NCI-H2196 (cell line): ENCODE measurements around the gene SNRNP200.

ENCODE experiments used
- DNase-seq: peaks from one replicate; lab custom pipeline; 2025; ENCODE audit not compliant: unreplicated experiment; lab: John Stamatoyannopoulos, UW

Gene SNRNP200

DNA sequence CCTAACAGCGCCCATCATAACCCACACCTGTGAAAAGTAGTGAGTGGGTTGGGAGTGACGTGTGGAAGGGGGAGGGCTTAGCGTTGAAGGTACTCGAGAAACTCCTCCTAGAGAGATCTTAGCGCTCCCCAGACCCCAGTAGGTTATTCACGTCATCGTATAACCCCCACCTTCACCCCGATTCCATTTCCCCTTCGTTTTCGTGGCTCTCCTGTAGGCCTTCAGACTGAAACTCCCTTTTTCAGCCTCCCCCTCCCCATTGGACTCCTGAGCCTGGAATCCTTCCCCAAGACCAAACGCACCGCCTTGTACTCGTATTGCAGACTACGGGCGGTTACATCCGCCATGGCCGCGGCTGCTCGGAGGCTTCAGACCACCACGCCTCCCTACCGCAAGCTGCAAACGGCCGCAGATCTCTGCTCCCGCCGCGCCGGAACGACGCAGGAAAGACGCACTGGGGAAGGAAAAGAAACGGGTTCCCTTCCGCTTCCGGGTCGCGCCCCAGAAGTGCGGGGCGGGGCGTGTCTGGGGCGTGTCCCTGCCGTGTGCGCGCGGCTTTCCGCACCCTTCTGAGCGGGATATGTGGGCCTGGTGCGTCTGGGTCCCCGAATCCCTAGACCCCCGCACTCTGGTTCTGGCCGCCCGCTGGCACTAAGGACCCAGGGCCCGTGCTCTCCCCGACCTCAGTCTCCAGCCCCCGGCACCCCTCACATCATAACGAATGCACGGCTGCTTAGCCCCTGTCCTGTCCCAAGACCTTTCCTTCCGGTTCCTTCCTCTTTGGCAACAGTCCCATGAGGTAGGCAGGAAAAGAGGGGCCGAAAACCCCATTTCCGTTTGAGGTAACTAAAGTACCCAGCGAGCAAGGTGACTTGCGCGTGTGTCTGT lies at the start of gene SNRNP200:
Gene SNRNP200, minus strand, starts transcription at position 456 of the 888 bp plus-strand sequence. Its CDS starts 109 bp downstream, at position 347.
- DNase-seq, result peak; percentile 90

DNA sequence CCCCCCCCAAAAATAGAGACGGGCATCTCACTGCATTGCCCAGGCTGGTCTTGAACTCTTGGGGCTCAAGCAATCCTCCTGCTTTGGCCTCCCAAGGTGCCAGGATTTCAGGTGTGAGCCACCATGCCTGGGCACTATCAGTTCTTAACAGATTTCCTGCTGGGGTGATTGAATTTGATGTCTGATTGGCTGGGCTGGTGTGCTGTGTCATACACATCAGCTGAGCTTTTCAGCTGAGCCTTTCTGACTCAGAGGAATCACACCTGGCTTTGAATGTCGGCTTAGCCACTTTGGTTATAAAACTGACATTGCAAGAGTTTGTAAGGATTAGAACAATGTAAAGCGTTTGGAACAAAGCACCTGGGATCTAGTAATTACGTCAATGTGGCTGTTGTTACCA lies 49.1 kb upstream of the SNRNP200 start:
- no peak for DNase-seq

DNA sequence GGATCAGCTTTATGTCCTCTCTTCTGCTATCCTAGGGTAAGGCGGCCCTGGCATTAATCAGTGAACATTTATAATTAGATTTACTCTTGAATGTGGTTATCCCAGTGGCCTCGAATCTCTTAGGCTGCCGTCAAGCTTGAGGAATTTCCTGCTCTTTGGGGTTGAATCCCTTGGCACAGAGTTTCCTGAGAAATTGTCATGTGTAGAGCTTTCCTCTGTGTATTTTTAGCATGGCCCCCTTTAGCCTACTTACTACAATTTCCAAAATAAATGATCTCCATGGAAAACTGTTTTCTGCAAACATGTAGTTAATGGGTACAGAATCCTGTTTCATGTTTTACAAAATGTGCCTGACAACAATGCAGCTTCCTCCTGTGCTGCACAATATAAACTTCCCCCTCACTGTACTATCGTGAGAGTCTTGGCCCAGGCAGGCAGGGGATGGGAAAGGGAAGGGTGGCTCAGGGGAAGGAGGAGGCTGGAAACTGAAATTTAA lies 48.3 kb upstream of the SNRNP200 start:
- DNase-seq, result no peak

GRCh38 chr2:96353032-96353561 lies 47.8 kb upstream of the SNRNP200 start:
- peak; percentile 85 for DNase-seq

DNA sequence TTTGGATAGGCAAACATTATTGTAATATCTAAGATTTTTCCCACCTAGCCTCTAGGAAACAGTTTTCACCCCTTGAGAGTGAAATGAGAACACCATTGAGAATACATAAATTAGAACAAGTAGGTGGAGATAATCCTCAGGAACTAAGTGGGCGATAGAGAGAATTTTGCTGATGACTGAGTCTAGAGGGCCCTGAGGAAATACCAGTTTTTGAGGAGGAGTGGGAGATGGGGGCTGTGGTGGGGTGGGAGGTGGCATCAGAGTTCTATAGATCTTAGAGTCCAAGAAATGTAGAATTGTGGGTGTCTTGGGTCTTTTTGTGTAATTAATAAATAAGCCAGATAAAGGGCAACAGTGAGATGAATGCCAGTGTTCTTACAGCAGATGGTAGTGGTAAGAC lies 42.0 kb upstream of the SNRNP200 start:
- DNase-seq, result no peak

DNA sequence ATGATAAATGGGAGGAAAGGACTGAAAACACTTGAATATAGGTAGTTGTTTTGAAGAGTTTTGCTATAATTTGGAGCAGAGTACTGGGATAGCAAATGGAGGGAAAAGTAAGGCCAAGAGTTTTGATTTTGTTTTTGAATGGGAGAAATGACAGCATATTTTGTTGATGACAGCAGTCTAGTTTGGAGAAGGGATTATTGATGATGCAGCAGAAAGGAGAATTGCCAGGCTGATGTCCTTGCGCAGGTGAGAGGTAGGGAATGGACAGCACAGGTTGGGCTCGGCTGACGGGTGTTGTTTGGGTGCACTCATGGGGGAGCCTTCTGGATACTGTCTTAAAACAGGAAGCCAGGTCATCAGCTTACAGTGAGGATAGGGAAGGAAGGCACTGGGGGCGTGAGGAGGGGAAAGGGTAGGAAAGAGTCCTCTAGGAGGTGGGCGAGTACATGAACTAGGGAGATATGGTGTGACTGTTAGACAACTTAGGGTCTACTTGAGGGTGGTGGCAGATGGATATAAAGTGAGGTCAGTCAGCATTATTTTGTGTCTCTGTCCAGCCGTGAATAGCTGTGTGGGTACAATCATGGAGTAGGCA lies 40.6 kb upstream of the SNRNP200 start:
- no peak for DNase-seq

DNA sequence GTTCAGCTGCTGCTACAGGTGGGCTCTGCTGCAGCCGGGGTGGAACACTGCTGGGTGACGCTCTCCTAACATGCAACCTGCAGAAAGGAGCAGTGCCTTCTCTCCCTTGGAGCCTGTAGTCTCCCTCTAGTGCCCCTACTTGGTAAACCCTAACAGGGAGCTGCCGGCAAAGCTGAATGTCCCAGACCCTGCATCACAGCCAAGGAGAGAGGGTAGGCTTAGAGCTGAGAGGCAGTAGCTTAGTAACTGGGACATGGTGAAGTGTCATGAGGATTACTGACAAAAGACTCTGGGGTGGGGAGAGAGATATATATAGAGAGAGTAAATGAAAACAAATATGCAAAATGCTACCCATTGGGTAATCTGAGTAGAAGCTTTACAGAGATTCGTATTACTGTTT lies 40.1 kb upstream of the SNRNP200 start:
- DNase-seq, result peak; percentile 9

DNA sequence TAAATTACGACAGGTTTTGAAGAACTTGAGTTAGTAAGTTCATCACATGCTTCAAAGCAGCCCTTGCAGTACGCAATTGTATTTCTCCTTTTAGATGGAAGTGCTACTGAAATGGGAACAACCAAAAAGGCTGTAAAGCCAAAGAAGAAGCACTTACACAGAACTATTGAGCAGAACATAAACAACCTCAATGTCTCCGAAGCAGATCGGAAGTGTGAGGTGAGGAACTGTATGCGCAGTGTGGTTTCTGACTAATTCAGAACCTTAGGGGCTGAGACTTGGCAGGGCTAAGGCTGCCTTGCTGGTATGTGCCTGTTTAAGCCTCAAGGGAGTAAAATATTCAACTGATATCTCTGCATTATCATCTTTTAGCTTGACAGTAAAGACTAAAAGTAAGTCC lies 38.7 kb upstream of the SNRNP200 start:
- no peak for DNase-seq

DNA sequence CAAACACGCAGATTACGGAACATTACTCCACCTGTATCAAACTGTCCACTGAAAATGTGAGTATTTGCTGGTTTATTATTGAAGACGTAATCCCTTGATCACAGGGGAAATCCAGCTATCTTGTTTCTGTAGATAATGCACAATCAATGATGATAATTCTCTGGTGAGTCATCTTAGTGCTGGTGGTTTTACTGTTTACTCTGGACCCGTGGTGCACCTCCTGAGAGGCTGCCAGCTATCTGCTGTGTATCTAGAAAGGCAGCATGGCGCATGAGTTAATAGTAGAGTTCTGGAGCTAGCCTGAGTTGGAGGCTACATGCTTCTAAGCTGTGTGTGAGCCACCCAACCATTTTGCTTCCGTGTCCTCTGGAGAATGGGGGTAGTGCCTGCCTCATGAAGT lies 36.7 kb upstream of the SNRNP200 start:
- peak; percentile 51 for DNase-seq

GRCh38 chr2:96341641-96342040 lies 36.3 kb upstream of the SNRNP200 start:
- no peak for DNase-seq

- DNase-seq, result no peak
Observed at GRCh38 chr2:96340493-96341414, 35.4 kb upstream of the SNRNP200 start.

DNA sequence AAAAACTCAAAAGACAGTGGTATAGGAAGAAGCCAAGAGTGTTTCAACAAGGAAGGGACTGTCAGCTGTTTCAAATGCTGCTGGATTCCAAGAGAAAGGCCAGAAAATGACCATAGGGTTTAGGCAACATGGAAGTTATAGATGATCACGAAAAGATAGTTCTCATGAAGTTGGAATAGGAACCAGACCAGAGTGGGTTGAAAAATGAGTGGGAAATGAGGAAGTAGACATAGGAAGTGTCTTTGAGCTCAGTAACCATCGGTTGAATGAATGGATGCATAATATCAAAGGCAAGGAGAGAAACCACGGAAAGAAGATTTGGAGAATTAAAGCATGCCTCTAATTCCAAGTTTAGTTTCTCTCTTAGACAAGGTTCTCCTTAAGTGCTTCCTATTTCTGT lies 31.5 kb upstream of the SNRNP200 start:
- no peak for DNase-seq

DNA sequence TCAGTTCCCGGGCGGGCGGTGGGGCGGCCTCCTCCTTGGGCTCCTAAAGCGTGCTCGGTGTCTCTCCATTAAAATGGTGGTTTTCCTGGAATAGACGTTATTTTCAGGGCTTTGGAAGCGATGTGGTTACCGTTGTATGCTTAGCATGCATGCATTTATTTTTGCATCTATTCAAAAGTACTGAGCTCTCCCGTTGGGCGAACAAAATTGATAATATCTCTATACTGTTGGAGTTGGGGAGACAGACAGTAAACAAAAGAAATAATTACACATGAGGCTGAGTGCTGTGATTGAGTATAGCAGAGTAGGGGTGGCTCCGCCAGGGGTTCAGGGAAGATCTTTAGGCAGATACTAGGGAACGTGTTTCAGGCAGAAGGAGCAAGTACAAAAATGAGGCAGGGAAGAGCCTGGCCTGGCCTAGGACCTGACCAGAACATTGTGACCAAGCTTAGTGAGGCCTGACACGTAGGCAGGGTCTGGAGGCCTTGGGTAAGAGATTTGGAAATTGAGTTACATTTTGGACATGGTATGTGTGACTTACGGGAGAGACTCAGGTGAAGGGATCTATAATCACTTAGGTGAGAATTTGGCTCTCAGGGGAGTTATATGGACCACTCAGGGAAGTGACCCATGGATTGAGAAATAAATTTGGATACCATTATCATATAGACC lies 30.9 kb upstream of the SNRNP200 start:
- DNase-seq, result no peak

GRCh38 chr2:96333708-96334107 lies 28.4 kb upstream of the SNRNP200 start:
- DNase-seq, result no peak

- DNase-seq, result peak; percentile 56
Observed at GRCh38 chr2:96330407-96330806, 25.1 kb upstream of the SNRNP200 start.

GRCh38 chr2:96329874-96330273 lies 24.5 kb upstream of the SNRNP200 start:
- DNase-seq, result no peak

DNA sequence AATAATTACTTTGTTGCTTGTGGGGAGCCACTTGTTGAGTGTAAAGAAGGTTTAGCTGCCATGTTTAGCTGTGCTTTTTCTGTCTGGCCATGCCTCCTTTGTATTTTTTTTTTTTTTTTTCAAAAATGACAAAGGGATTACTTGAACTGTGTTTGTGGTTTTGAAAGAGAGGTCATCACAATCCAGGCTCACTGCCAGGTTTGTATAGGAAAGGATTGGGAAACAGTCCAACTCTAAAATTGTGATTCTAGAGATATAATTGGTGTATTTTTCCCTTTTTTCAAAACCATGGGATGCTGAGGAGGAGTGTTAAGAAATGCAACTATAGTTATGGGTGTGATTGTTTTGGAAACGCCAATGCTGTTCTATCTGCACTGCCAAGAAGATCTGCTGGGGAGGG lies 24.1 kb upstream of the SNRNP200 start:
- DNase-seq, result peak; percentile 73

GRCh38 chr2:96326990-96327820 lies 21.9 kb upstream of the SNRNP200 start:
- DNase-seq, result no peak

DNA sequence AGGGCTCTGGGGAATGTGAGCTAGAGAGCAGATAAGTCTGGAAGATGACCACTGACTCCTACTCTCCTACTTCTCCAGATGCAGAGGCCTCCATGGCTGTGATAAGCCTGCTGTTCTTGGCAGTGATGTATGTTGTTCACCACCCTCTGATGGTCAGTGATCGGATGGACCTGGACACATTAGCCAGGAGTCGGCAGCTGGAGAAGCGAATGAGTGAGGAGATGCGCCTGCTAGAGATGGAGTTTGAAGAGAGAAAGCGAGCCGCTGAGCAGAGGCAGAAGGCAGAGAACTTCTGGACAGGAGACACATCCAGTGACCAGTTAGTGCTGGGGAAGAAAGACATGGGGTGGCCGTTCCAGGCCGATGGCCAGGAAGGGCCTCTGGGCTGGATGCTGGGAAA lies 21.2 kb upstream of the SNRNP200 start:
- DNase-seq, result no peak

- DNase-seq, result no peak
Observed at GRCh38 chr2:96325884-96326255, 20.5 kb upstream of the SNRNP200 start.
